HEK293 (cell line): ENCODE results near the gene MYBBP1A.
A peak's percentile ranks its signal among the peaks of the same experiment; 100 is the strongest.

ENCODE experiments used
- CTCF ChIA-PET: fragments of 350-600 bp; formaldehyde crosslinking; extraction: SDS; loops from one replicate; lab custom pipeline; 2021; ENCODE audit warnings: antibody characterized with exemption; lab: Yijun Ruan, JAX
- POLR2A ChIA-PET: fragments of 300-600 bp; formaldehyde crosslinking; extraction: SDS; loops from one replicate; lab custom pipeline; 2020; ENCODE audit warnings: antibody characterized with exemption, inconsistent platforms; lab: Yijun Ruan, JAX
- H3K27ac ChIP-seq: fragments of 200-500 bp; sonication (Bioruptor generic); 2 replicates; pipeline ENCODE4 v1.5.1; 2014; ENCODE audit warnings: low read depth, low read length, control low read depth, inconsistent platforms; ENCODE audit errors: extremely low read depth
- H3K36me3 ChIP-seq, 2 experiments: fragments of 200-500 bp in 1 of 2; sonication (Bioruptor generic) in 1 of 2; 1 replicate in 1 of 2; 2 replicates in 1 of 2; pipeline ENCODE4 v1.5.1; 2014 to 2017; ENCODE audit warnings: inconsistent platforms in 2 of 2, low read length in 2 of 2; ENCODE audit not compliant: control insufficient read depth in 2 of 2, insufficient read depth in 1 of 2
- H3K4me1 ChIP-seq: fragments of 200-500 bp; sonication (Bioruptor generic); 2 replicates; pipeline ENCODE4 v1.5.1; 2014; ENCODE audit warnings: mild to moderate bottlenecking, low read length, inconsistent platforms; ENCODE audit not compliant: control insufficient read depth, insufficient read depth
- H3K4me3 ChIP-seq: 2 replicates; pipeline ENCODE4 v1.5.1; 2011; ENCODE audit warnings: low read depth, mild to moderate bottlenecking, control low read depth, low read length, moderate library complexity
- H3K9me3 ChIP-seq: fragments of 200-500 bp; sonication (Bioruptor generic); 2 replicates; pipeline ENCODE4 v1.5.1; 2014; ENCODE audit warnings: low read depth, low read length, inconsistent platforms; ENCODE audit not compliant: control insufficient read depth, insufficient read depth
- BCL11B ChIP-seq: fragments of 450-650 bp; formaldehyde crosslinking; IDR thresholded peaks from 2 replicates; pipeline ENCODE4 v1.5.1; 2016; ENCODE audit warnings: low read depth, missing biosample characterization, missing genetic modification characterization
- EGR2 ChIP-seq: fragments of 450-650 bp; formaldehyde crosslinking; IDR thresholded peaks from 2 replicates; pipeline ENCODE4 v1.5.1; 2016; ENCODE audit warnings: low read depth, missing biosample characterization, missing genetic modification characterization
- TRIM28 ChIP-seq: IDR thresholded peaks from 2 replicates; pipeline ENCODE4 v1.6.1; 2011; ENCODE audit warnings: low read length, control low read depth, borderline replicate concordance
- ZFHX2 ChIP-seq: fragments of 450-650 bp; formaldehyde crosslinking; conservative IDR thresholded peaks from 2 replicates; pipeline ENCODE4 v1.5.1; 2016; ENCODE audit warnings: missing biosample characterization, missing genetic modification characterization
- ZNF169 ChIP-seq: fragments of 450-650 bp; formaldehyde crosslinking; IDR thresholded peaks from 2 replicates; pipeline ENCODE4 v1.5.1; 2016; ENCODE audit warnings: missing biosample characterization, missing genetic modification characterization
- ZNF596 ChIP-seq: fragments of 450-650 bp; IDR thresholded peaks from 2 replicates; pipeline ENCODE4 v1.5.0; 2018; ENCODE audit warnings: missing biosample characterization, mild to moderate bottlenecking, missing genetic modification characterization, moderate library complexity
- ZNF626 ChIP-seq: fragments of 450-650 bp; sonication (Bioruptor Pico); formaldehyde crosslinking; IDR thresholded peaks from 2 replicates; pipeline ENCODE4 v1.5.1; 2018; ENCODE audit warnings: missing biosample characterization, missing genetic modification characterization, inconsistent platforms
- ZSCAN16 ChIP-seq: fragments of 450-650 bp; formaldehyde crosslinking; IDR thresholded peaks from 2 replicates; pipeline ENCODE4 v1.5.1; 2016; ENCODE audit warnings: missing biosample characterization, missing genetic modification characterization
- ZXDB ChIP-seq: fragments of 450-650 bp; formaldehyde crosslinking; IDR thresholded peaks from 2 replicates; pipeline ENCODE4 v1.5.1; 2016; ENCODE audit warnings: missing biosample characterization, missing genetic modification characterization
- TF ChIP-seq, protein P1 (sequence below): fragments of 450-650 bp; formaldehyde crosslinking; IDR thresholded peaks from 2 replicates; pipeline ENCODE4 v1.5.1; 2016; ENCODE audit warnings: missing biosample characterization, missing genetic modification characterization
- TF ChIP-seq, protein P2 (sequence below): fragments of 450-650 bp; formaldehyde crosslinking; IDR thresholded peaks from 2 replicates; pipeline ENCODE4 v1.5.1; 2016; ENCODE audit warnings: missing biosample characterization, missing genetic modification characterization
- TF ChIP-seq, protein P3 (sequence below): fragments of 450-650 bp; formaldehyde crosslinking; optimal IDR thresholded peaks from 2 replicates; pipeline ENCODE3; 2016; ENCODE audit warnings: missing biosample characterization, mild to moderate bottlenecking, missing genetic modification characterization
- TF ChIP-seq, protein P4 (sequence below): fragments of 450-650 bp; formaldehyde crosslinking; IDR thresholded peaks from 2 replicates; pipeline ENCODE4 v1.5.1; 2017; ENCODE audit warnings: missing biosample characterization, missing genetic modification characterization

Gene MYBBP1A

DNA sequence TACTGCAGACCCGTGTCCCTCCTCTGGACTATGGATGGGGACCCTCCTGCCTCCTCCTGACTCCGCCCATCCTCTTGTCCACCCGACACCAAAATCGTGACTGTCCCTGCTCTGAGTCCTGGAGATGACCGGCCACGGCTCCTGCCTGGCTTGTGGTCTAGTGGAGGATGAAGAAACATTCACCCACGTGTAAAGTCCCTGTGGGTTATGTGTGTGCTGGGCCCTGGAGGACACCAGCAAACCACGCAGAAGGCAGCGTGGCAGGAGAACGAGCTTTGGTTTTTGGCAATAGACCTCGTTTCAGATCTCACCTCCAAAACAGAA, 44.6 kb downstream of the MYBBP1A start (continued):
- TF ChIP-seq, protein P1, sequence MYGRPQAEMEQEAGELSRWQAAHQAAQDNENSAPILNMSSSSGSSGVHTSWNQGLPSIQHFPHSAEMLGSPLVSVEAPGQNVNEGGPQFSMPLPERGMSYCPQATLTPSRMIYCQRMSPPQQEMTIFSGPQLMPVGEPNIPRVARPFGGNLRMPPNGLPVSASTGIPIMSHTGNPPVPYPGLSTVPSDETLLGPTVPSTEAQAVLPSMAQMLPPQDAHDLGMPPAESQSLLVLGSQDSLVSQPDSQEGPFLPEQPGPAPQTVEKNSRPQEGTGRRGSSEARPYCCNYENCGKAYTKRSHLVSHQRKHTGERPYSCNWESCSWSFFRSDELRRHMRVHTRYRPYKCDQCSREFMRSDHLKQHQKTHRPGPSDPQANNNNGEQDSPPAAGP, result no peak

DNA sequence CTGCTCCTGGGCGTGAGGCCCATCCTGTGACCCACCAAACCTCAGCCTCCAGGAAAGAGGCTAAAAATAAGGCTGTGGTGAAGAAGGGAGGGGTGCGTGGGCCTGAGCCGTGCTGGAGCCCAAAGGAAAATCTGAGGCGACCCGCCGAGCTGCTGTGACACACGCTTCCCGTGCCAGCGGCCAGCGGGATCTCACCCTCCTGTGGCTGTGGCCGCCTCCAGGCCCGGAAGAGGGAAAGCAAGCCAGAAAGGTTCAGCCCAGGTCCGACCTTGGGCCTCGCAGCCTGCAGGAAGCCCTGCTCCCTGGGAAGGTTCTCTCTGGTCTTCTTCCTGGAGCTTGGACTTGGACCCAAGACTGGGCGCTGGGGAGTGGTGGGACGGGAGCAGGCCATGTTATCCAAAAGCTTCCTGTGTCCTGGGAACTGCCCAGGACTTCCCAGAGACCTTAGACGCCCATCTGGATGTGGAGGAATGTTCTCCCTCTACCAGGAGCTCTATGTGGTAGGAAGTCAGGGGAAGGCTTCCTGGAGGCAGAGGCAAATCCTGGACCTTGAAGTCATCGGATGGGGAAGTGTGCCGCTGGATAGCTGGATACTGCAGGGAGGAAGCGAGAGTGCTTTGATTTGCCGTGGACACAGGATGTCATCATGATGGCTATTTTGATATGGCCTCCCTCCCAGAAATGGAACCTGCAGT, 45.1 kb downstream of the MYBBP1A start:
- Histone ChIP-seq H3K9me3 (no peaks in the 10 kb centered on the region), H3K36me3 (no peaks in the 10 kb centered on the region), H3K4me1 (peaks cover 2% of the 10 kb centered on the region; the same call in 1 of the 2 replicates), H3K27ac (no peak overlapping the region), H3K4me3 (no peak overlapping the region)
- CTCF ChIA-PET, result interaction anchor here (0.8 to 1.6 kb wide), 2 partner anchors 89 to 91 kb away, joined by 3 to 5 read pairs; no protein-coding TSS in a partner anchor
- POLR2A ChIA-PET, result no interaction called here
- TF ChIP-seq ZXDB (no peak), ZNF596 (tag by site-specific recombination) (no peak), EGR2 (no peak), BCL11B (tag by site-specific recombination) (no peak)
- TF ChIP-seq, protein P2, sequence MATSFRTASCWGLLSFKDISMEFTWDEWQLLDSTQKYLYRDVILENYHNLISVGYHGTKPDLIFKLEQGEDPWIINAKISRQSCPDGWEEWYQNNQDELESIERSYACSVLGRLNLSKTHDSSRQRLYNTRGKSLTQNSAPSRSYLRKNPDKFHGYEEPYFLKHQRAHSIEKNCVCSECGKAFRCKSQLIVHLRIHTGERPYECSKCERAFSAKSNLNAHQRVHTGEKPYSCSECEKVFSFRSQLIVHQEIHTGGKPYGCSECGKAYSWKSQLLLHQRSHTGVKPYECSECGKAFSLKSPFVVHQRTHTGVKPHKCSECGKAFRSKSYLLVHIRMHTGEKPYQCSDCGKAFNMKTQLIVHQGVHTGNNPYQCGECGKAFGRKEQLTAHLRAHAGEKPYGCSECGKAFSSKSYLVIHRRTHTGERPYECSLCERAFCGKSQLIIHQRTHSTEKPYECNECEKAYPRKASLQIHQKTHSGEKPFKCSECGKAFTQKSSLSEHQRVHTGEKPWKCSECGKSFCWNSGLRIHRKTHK, result no peak
- TF ChIP-seq, protein P1, result no peak

DNA sequence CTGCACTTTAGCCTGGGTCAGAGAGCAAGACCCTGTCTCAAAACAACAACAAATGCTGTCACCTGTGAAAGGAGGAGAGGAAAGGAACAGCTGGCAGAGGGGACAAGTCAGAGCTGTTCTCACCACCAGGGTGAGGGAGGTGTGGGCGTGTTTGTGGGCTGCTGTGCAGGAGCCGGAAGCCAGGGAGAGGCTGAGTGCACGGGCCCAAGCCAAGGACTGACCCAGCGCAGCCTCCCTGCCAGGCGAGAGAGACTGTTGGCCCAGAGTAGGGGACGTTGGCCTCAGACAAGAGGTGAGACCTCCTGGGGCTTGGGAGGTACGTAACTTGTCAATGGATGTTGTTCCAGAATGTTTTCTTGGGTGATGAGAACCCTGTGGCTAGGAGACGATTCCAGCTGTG, 45.8 kb downstream of the MYBBP1A start:
- POLR2A ChIA-PET, result interaction anchor here (0.5 kb wide), 1 partner anchor 38 kb away, joined by 9 read pairs; no protein-coding TSS in a partner anchor
- no peaks in the 10 kb centered on the region for H3K36me3 ChIP-seq
- no peak for TF ChIP-seq TRIM28
- no peak for TF ChIP-seq ZSCAN16 (tag by site-specific recombination)
- TF ChIP-seq, protein P3, sequence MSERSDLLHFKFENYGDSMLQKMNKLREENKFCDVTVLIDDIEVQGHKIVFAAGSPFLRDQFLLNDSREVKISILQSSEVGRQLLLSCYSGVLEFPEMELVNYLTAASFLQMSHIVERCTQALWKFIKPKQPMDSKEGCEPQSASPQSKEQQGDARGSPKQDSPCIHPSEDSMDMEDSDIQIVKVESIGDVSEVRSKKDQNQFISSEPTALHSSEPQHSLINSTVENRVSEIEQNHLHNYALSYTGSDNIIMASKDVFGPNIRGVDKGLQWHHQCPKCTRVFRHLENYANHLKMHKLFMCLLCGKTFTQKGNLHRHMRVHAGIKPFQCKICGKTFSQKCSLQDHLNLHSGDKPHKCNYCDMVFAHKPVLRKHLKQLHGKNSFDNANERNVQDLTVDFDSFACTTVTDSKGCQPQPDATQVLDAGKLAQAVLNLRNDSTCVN, result no peak
- peak; percentile 85 for TF ChIP-seq ZFHX2 (tag by site-specific recombination)
- TF ChIP-seq ZNF626, result no peak
- TF ChIP-seq ZNF169 (tag by site-specific recombination), result no peak
- TF ChIP-seq, protein P4, sequence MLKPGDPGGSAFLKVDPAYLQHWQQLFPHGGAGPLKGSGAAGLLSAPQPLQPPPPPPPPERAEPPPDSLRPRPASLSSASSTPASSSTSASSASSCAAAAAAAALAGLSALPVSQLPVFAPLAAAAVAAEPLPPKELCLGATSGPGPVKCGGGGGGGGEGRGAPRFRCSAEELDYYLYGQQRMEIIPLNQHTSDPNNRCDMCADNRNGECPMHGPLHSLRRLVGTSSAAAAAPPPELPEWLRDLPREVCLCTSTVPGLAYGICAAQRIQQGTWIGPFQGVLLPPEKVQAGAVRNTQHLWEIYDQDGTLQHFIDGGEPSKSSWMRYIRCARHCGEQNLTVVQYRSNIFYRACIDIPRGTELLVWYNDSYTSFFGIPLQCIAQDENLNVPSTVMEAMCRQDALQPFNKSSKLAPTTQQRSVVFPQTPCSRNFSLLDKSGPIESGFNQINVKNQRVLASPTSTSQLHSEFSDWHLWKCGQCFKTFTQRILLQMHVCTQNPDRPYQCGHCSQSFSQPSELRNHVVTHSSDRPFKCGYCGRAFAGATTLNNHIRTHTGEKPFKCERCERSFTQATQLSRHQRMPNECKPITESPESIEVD (tag by site-specific recombination), result no peak
- peak; percentile 65 for TF ChIP-seq EGR2
- TF ChIP-seq, all 188 proteins: peak for 2
- H3K4me1 ChIP-seq, result peaks cover 2% of the 10 kb centered on the region; the same call in 1 of the 2 replicates
- no peaks in the 10 kb centered on the region for H3K9me3 ChIP-seq
- no peak overlapping the region for H3K27ac ChIP-seq
- no peak overlapping the region for H3K4me3 ChIP-seq
- CTCF ChIA-PET, result interaction anchor here (0.6 to 1.6 kb wide), 4 partner anchors 15 to 90 kb away, joined by 3 to 5 read pairs (median 4); no protein-coding TSS in a partner anchor
